8988T (cell line): ENCODE data around the gene RSRC1.
"Not testable (repeated sequence)": the region's sequence is repeated elsewhere in the genome, so short reads cannot be mapped to it uniquely, and the experiment has no call there.

Source experiments
- DNase-seq: peaks from one replicate; pipeline ENCODE4 v3.0.0; 2011

The RSRC1 gene

GRCh38 chr3:158244274-158244673, 134.4 kb downstream of the RSRC1 start:
- DNase-seq = no peak

GRCh38 chr3:158247288-158247687, 137.4 kb downstream of the RSRC1 start:
- no peak for DNase-seq

GRCh38 chr3:158248261-158248660, 138.4 kb downstream of the RSRC1 start:
- no peak for DNase-seq

- DNase-seq = no peak
Observed at GRCh38 chr3:158249183-158249582, 139.3 kb downstream of the RSRC1 start.

GRCh38 chr3:158258619-158259018, 148.7 kb downstream of the RSRC1 start:
- no peak for DNase-seq

GRCh38 chr3:158260392-158260791, 150.5 kb downstream of the RSRC1 start:
- DNase-seq = no peak

- DNase-seq = no peak
Observed at GRCh38 chr3:158261371-158261991, 151.6 kb downstream of the RSRC1 start.

GRCh38 chr3:158264894-158265293, 155.0 kb downstream of the RSRC1 start:
- DNase-seq = no peak

- DNase-seq = no peak
Observed at GRCh38 chr3:158267015-158267414, 157.1 kb downstream of the RSRC1 start.

GRCh38 chr3:158269942-158270341, 160.1 kb downstream of the RSRC1 start:
- no peak for DNase-seq

GRCh38 chr3:158272081-158272480, 162.2 kb downstream of the RSRC1 start:
- DNase-seq = no peak

GRCh38 chr3:158273656-158274055, 163.8 kb downstream of the RSRC1 start:
- DNase-seq = no peak

GRCh38 chr3:158278187-158278586, 168.3 kb downstream of the RSRC1 start:
- DNase-seq = no peak

GRCh38 chr3:158279609-158280008, 169.7 kb downstream of the RSRC1 start:
- no peak for DNase-seq

- DNase-seq = no peak
Observed at GRCh38 chr3:158295771-158296170, 185.9 kb downstream of the RSRC1 start.

- DNase-seq = no peak
Observed at GRCh38 chr3:158297940-158298339, 188.1 kb downstream of the RSRC1 start.

- DNase-seq = no peak
Observed at GRCh38 chr3:158308236-158308928, 198.5 kb downstream of the RSRC1 start.

GRCh38 chr3:158312560-158313141, 202.8 kb downstream of the RSRC1 start:
- no peak for DNase-seq

- no peak for DNase-seq
Observed at GRCh38 chr3:158313338-158313927, 203.5 kb downstream of the RSRC1 start.

- DNase-seq = no peak
Observed at GRCh38 chr3:158314426-158315357, 204.8 kb downstream of the RSRC1 start.

- not testable (repeated sequence) for DNase-seq
Observed at GRCh38 chr3:158329696-158330441, 220.0 kb downstream of the RSRC1 start.

GRCh38 chr3:158330870-158331269, 221.0 kb downstream of the RSRC1 start:
- no peak for DNase-seq
